ENCODE results near the gene SAMD4A.

GRCh38 chr14:54807881-54808280, 241.0 kb downstream of the SAMD4A start:
- TF ChIP-seq CTCF (IDR thresholded peaks at IDR 0.05): no peak
- no peak for TF ChIP-seq POLR2AphosphoS5 (IDR thresholded peaks at IDR 0.05)

Data from stomach (tissue), 4 donors.